Epithelial cell of esophagus (primary cell): Measurements from ENCODE around the gene STARD10.

Experiments used
- DNase-seq: peaks from one replicate; pipeline ENCODE4 v3.0.0; 2010; ENCODE audit warnings: low read depth
- H3K4me3 ChIP-seq: 2 replicates; pipeline ENCODE4 v1.5.1; 2011; ENCODE audit warnings: mild to moderate bottlenecking, low read length, control low read depth
- CTCF ChIP-seq: IDR thresholded peaks from 2 replicates; pipeline ENCODE4 v1.5.1; 2011; ENCODE audit warnings: low read depth, mild to moderate bottlenecking, low read length, control low read depth, inconsistent platforms; ENCODE audit not compliant: insufficient read depth; ENCODE audit errors: missing control alignments

Gene STARD10

GRCh38 chr11:72710278-72710677 lies 83.6 kb downstream of the STARD10 start:
- no peak overlapping the region for H3K4me3 ChIP-seq
- DNase-seq = no peak
- no peak for TF ChIP-seq CTCF

DNA sequence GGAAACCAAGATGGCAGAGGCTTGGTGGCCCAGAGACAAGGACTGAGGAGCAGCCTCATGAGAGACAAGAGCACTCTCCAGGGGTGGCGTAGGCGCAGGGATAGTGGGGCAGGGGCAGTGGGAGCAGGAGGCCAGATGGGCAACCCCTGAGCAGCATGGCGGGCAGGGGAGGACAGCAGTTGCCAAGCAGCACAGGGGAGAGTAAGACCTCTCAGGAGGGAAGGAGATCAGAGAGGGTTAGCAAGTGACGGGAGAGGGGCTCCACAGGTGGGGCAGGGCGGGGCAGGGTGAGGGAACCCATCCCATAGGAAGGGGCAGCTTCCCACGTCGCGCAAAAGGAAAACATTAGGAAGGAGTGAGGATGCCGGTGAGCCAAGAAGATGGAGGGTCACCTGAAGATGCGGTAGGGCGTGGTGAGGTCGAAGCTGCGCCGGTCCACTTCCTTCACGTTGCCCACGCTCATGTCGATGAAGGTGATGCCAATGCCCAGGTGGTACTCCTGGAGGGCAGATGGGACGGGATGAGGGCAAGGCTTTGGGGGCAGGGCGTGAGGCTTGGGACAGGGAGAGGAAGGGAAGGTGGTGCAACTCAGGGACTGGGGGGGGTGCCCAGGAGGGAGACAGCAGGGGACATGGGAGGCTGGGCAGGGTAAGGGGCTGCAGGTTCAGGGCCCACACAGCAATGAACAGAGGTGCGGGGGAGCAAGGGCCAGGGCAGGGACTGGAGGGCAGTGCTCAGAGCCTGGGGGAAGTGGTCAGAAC lies 84.2 kb downstream of the STARD10 start:
- no peak for TF ChIP-seq CTCF
- DNase-seq = no peak
- no peak overlapping the region for H3K4me3 ChIP-seq

DNA sequence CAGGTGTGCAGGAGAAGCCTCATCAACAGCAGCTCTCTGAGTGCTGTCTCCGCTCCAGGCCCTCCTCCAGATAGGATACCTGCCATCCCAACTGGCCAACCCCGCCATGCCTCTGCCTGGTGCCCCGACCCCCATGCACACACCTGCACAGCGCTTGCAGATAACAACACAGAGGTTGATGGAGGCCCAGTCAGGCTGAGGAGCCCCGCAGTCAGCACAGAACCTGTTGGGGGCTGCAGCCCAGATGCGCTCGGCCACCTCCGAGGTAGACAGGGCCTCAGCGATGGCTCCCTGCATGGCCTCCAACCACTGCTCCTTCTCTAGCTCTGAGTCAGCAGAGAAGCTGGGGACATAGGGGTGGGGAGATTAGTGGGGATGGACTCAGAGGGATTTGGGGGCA lies 86.8 kb downstream of the STARD10 start:
- TF ChIP-seq CTCF = no peak
- DNase-seq = no peak
- H3K4me3 ChIP-seq = no peak overlapping the region

DNA sequence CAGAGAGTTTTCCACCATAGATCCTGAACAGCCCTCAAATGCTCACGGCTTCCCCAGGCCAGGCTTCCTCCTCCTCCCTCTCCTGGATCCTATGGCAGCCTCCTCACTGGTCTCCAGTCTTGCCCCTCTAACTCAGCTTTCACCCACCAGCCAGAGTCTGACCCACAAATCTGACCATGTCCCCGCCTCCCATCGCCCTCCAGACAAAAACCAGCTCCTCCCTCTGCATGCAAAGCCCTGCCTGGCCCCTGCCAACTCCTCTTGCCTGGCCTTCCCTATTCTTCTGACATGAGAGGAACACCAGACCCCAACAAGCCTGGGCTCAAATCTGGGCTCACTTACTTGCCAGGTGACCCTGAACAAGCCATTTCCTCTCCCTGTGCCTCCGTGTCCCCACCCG lies 87.3 kb downstream of the STARD10 start:
- no peak for DNase-seq
- no peak overlapping the region for H3K4me3 ChIP-seq
- TF ChIP-seq CTCF = no peak

- no peak overlapping the region for H3K4me3 ChIP-seq
- no peak for DNase-seq
- no peak for TF ChIP-seq CTCF
These were observed 88.1 kb downstream of the STARD10 start for GRCh38 chr11:72705442-72706365.

GRCh38 chr11:72704783-72705265 lies 89.0 kb downstream of the STARD10 start:
- DNase-seq = no peak
- TF ChIP-seq CTCF = no peak
- no peak overlapping the region for H3K4me3 ChIP-seq
